Inflammatory macrophage treated with lipopolysaccharide for 1 hour (primary cell): ENCODE results near the gene GAL3ST2.
"Not testable (repeated sequence)": the region's sequence is repeated elsewhere in the genome, so short reads cannot be mapped to it uniquely, and the experiment has no call there.

Experiments used
- DNase-seq, 2 donors: peaks; one replicate each; pipeline ENCODE4 v3.0.0-alpha.2; 2020 to 2022

GAL3ST2 gene

GRCh38 chr2:241769819-241770184 is 6.8 kb upstream of the GAL3ST2 start:
- DNase-seq = no peak

GRCh38 chr2:241770185-241770935 is 6.3 kb upstream of the GAL3ST2 start:
- DNase-seq = no peak

GRCh38 chr2:241770936-241771285 is 5.7 kb upstream of the GAL3ST2 start:
- no peak for DNase-seq

- DNase-seq = no peak
Measured at GRCh38 chr2:241771286-241772062, 5.1 kb upstream of the GAL3ST2 start.

- DNase-seq = no peak
Measured at GRCh38 chr2:241772063-241772499, 4.5 kb upstream of the GAL3ST2 start.

- no peak for DNase-seq
Measured at GRCh38 chr2:241773511-241774418, 2.9 kb upstream of the GAL3ST2 start.

GRCh38 chr2:241774419-241775222 is 2.0 kb upstream of the GAL3ST2 start:
- no peak for DNase-seq

GRCh38 chr2:241775223-241776177 is 1.1 kb upstream of the GAL3ST2 start:
- DNase-seq = no peak

GRCh38 chr2:241777170-241777685 is 606 bp downstream of the GAL3ST2 start:
- no peak for DNase-seq

GRCh38 chr2:241777686-241778627 is 1.3 kb downstream of the GAL3ST2 start:
- no peak for DNase-seq

GRCh38 chr2:241780939-241781569 is 4.4 kb downstream of the GAL3ST2 start:
- DNase-seq = no peak

GRCh38 chr2:241782053-241782452 is 5.4 kb downstream of the GAL3ST2 start:
- not testable (repeated sequence) for DNase-seq

- DNase-seq = no peak
Measured at GRCh38 chr2:241788135-241788534, 11.5 kb downstream of the GAL3ST2 start.

- peak in 1 of 2 donors; percentile 2 for DNase-seq
Measured at GRCh38 chr2:241788572-241788971, 11.9 kb downstream of the GAL3ST2 start.

- not testable (repeated sequence) for DNase-seq
Measured at GRCh38 chr2:241791385-241791784, 14.8 kb downstream of the GAL3ST2 start.

- no peak for DNase-seq
Measured at GRCh38 chr2:241793385-241793784, 16.8 kb downstream of the GAL3ST2 start.

- no peak for DNase-seq
Measured at GRCh38 chr2:241794250-241794823, 17.7 kb downstream of the GAL3ST2 start.
